ENCODE results near the gene CREB1. TPM values are rescaled to one million over a fixed set of nuclear protein-coding genes. Genes with fewer than 3 reads are reported as not detected.
"Not testable (repeated sequence)": the region's sequence is repeated elsewhere in the genome, so short reads cannot be mapped to it uniquely, and the experiment has no call there.

Gene CREB1
- total and polyA plus RNA-seq, 5 donors: 6.2 to 59.3 (median 48.2) TPM

DNA sequence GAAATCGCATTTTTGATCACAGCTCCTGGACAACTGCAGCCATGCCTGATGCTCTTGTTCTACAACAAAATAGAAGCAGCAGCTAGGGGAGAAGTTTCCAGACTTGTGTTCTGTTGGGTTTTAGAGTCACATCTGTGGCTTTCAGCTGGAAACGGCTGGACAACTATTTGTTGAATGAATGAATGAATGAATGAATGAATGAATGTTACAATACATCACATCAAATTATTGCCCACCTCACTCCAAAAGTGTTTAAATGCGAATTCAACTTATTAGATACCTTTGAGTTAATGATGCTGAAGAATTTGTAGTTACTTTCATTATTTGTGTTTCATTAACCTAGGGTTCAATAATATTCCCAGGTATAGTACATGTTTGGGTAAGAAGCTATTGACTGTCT, 103.9 kb downstream of the CREB1 start:
- Histone ChIP-seq H3K27ac (ENCODE audit: low read length) (no peak overlapping the region), H3K9me3 (ENCODE audit: control insufficient read depth, low read length) (no peaks in the 10 kb centered on the region), H3K27me3 (ENCODE audit: control insufficient read depth, insufficient read depth) (no peaks in the 10 kb centered on the region), H3K4me1 (ENCODE audit: control insufficient read depth, insufficient read depth, low read length) (no peaks in the 10 kb centered on the region), H3K4me3 (ENCODE audit: low read length) (no peak overlapping the region)
- DNase-seq (no peak), ATAC-seq (no peak)
- 85% methylated on average over 3 of the region's 3 CpGs for WGBS
- intact Hi-C loops (cut with DNase I): loop anchor here in 1 of 4 donors (10.0 kb wide), 1 partner anchor 91 kb away; no protein-coding TSS in a partner anchor

- intact Hi-C loops (cut with DNase I): loop anchor here in 1 of 4 donors (10.0 kb wide), 1 partner anchor 89 kb away; no protein-coding TSS in a partner anchor
- no peak for ATAC-seq
- 85% methylated on average over 11 of the region's 11 CpGs for WGBS
- H3K4me3 ChIP-seq (ENCODE audit: low read length): no peak overlapping the region
- H3K4me1 ChIP-seq (ENCODE audit: control insufficient read depth, insufficient read depth, low read length): no peaks in the 10 kb centered on the region
- no peak overlapping the region for H3K27ac ChIP-seq (ENCODE audit: low read length)
- no peak for DNase-seq
- H3K9me3 ChIP-seq (ENCODE audit: control insufficient read depth, low read length): no peaks in the 10 kb centered on the region
- H3K27me3 ChIP-seq (ENCODE audit: control insufficient read depth, insufficient read depth): no peaks in the 10 kb centered on the region
These were observed 105.9 kb downstream of the CREB1 start for GRCh38 chr2:207635468-207636200.

DNA sequence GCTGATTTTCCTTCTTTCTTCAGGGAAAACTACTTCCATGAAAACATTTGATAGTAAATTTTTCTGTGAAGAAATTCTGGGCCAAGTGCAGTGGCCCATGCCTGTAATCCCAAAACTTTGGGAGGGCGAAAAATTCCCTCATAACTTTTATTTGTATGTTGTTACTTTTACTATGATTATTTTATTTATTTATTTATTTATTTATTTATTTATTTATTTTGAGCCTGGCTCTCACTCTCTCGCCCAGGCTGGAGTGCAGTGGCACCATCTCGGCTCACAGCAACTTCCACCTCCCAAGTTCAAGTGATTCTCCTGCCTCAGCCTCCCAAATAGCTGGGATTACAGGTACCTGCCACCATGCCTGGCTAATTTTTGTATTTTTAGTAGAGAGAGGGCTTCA, 109.5 kb downstream of the CREB1 start:
- not testable (repeated sequence) for H3K4me3 ChIP-seq (ENCODE audit: low read length); H3K9me3 ChIP-seq (ENCODE audit: control insufficient read depth, low read length); H3K27me3 ChIP-seq (ENCODE audit: control insufficient read depth, insufficient read depth); ATAC-seq; H3K27ac ChIP-seq (ENCODE audit: low read length); DNase-seq; H3K4me1 ChIP-seq (ENCODE audit: control insufficient read depth, insufficient read depth, low read length)
- intact Hi-C loops (cut with DNase I): loop anchor here in 1 of 4 donors (10.0 kb wide), 1 partner anchor 86 kb away; no protein-coding TSS in a partner anchor
- WGBS: 96% methylated on average over 3 of the region's 3 CpGs

DNA sequence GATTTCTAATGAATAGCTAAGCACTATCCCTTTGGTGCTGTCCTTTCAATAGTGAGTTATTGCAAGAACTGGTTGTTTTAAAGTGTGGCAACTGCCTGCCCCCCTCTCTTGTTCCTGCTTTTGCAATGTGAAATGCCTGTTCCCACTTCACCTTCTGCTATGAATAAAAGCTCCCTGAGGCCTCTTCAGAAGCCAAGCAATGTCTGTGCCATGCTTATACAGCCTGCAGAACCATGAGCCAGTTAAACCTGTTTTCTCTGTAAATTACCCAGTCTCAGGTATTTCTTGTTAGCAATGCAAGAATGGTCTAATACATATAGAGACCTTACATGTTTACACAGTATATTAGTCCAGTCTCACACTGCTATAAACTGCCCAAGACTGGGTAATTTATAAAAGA, 110.4 kb downstream of the CREB1 start:
- no peak for ATAC-seq
- intact Hi-C loops (cut with DNase I): no loop called here

GRCh38 chr2:207640661-207641060, 110.9 kb downstream of the CREB1 start:
- Histone ChIP-seq H3K4me3 (ENCODE audit: low read length) (no peak overlapping the region), H3K27me3 (ENCODE audit: control insufficient read depth, insufficient read depth) (no peaks in the 10 kb centered on the region), H3K9me3 (ENCODE audit: control insufficient read depth, low read length) (no peaks in the 10 kb centered on the region), H3K4me1 (ENCODE audit: control insufficient read depth, insufficient read depth, low read length) (no peaks in the 10 kb centered on the region), H3K27ac (ENCODE audit: low read length) (no peak overlapping the region)
- intact Hi-C loops (cut with DNase I): no loop called here
- 70% methylated on average over 1 of the region's 1 CpG for WGBS
- no peak for DNase-seq
- no peak for ATAC-seq

More for the DNA sequence above, 110.4 kb downstream of the CREB1 start:
- H3K9me3 ChIP-seq (ENCODE audit: control insufficient read depth, low read length): no peaks in the 10 kb centered on the region
- H3K4me3 ChIP-seq (ENCODE audit: low read length): no peak overlapping the region
- H3K27me3 ChIP-seq (ENCODE audit: control insufficient read depth, insufficient read depth): no peaks in the 10 kb centered on the region
- no peaks in the 10 kb centered on the region for H3K4me1 ChIP-seq (ENCODE audit: control insufficient read depth, insufficient read depth, low read length)
- DNase-seq: no peak
- no peak overlapping the region for H3K27ac ChIP-seq (ENCODE audit: low read length)

GRCh38 chr2:207643892-207644291, 114.1 kb downstream of the CREB1 start:
- intact Hi-C loops (cut with DNase I): no loop called here
- Histone ChIP-seq H3K4me3 (ENCODE audit: low read length) (no peak overlapping the region), H3K9me3 (ENCODE audit: control insufficient read depth, low read length) (no peaks in the 10 kb centered on the region), H3K27ac (ENCODE audit: low read length) (no peak overlapping the region), H3K27me3 (ENCODE audit: control insufficient read depth, insufficient read depth) (no peaks in the 10 kb centered on the region), H3K4me1 (ENCODE audit: control insufficient read depth, insufficient read depth, low read length) (no peaks in the 10 kb centered on the region)
- WGBS: 97% methylated on average over 1 of the region's 1 CpG
- DNase-seq (no peak), ATAC-seq (no peak)

DNA sequence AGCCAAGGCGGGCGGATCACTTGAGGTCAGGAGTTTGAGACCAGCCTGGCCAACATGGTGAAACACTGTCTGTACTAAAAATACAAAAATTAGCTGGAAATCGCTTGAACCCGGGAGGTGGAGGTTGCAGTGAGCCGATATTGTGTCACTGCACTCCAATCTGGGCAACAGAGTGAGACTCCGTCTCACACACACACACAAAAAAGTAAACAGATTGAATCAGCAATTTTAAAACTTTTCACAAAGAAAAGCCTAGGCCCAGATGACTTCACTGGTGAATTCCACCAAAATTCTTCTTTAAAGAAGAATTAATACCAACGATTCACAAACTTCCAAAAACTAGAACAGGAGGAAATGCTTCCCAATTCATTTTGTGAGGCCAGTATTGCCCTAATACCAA, 116.8 kb downstream of the CREB1 start:
- H3K27ac ChIP-seq (ENCODE audit: low read length); H3K4me3 ChIP-seq (ENCODE audit: low read length); ATAC-seq; H3K9me3 ChIP-seq (ENCODE audit: control insufficient read depth, low read length); DNase-seq; intact Hi-C loops (cut with DNase I); H3K27me3 ChIP-seq (ENCODE audit: control insufficient read depth, insufficient read depth); H3K4me1 ChIP-seq (ENCODE audit: control insufficient read depth, insufficient read depth, low read length): not testable (repeated sequence)
- WGBS: 91% methylated on average over 7 of the region's 7 CpGs

Other genes starting within 250 kb of the CREB1 start
- gene METTL21A, start 95.4 kb downstream of the CREB1 start, total RNA-seq: 10 to 100 TPM; 11.8 to 19.0 (median 14.3) TPM
- gene METTL21A, start 95.4 kb downstream of the CREB1 start, polyA plus RNA-seq: 19.1 TPM
- gene CCNYL1, start 181.7 kb downstream of the CREB1 start, total RNA-seq: 10 to 100 TPM in 2 of 4 donors, 1 to 10 TPM in 2; 8.2 to 12.6 (median 10.3) TPM
- 4.9 TPM for gene CCNYL1, start 181.7 kb downstream of the CREB1 start, polyA plus RNA-seq
- gene FZD5, start 239.9 kb downstream of the CREB1 start, total RNA-seq: 1 to 10 TPM; 3.1 to 6.2 (median 3.7) TPM
- gene FZD5, start 239.9 kb downstream of the CREB1 start, polyA plus RNA-seq: 1.3 TPM